KMS-11 (cell line): ENCODE measurements around the gene ACACA.

Source experiments
- H2AFZ ChIP-seq: fragments of 200-600 bp; sonication (generic); 2 replicates; pipeline ENCODE4 v1.6.1; 2016; ENCODE audit warnings: antibody characterized with exemption, mixed run types, low read depth
- H3K27ac ChIP-seq: fragments of 200-600 bp; sonication (generic); 2 replicates; pipeline ENCODE4 v1.6.1; 2016; ENCODE audit warnings: mild to moderate bottlenecking, mixed run types
- H3K27me3 ChIP-seq: fragments of 200-600 bp; sonication (generic); 2 replicates; pipeline ENCODE4 v1.6.1; 2017; ENCODE audit warnings: mild to moderate bottlenecking, low read depth, mixed run types, moderate library complexity; ENCODE audit not compliant: insufficient read depth
- H3K36me3 ChIP-seq: fragments of 200-600 bp; sonication (generic); 2 replicates; pipeline ENCODE4 v1.6.1; 2017; ENCODE audit warnings: mild to moderate bottlenecking, mixed run types; ENCODE audit not compliant: insufficient read depth
- H3K4me1 ChIP-seq: fragments of 200-600 bp; sonication (generic); 2 replicates; pipeline ENCODE4 v1.6.1; 2016; ENCODE audit warnings: mild to moderate bottlenecking, low read depth, mixed run types; ENCODE audit not compliant: poor library complexity, severe bottlenecking
- H3K4me2 ChIP-seq: fragments of 200-600 bp; sonication (generic); 2 replicates; pipeline ENCODE4 v1.7.0; 2016; ENCODE audit warnings: mild to moderate bottlenecking, mixed run types
- H3K4me3 ChIP-seq: fragments of 200-600 bp; sonication (generic); IDR thresholded peaks from 2 replicates; pipeline ENCODE4 v1.6.1; 2017; ENCODE audit warnings: low read depth, low read length, mixed read lengths; ENCODE audit not compliant: insufficient read depth
- H3K79me2 ChIP-seq: fragments of 200-600 bp; sonication (generic); 2 replicates; pipeline ENCODE4 v1.6.1; 2016; ENCODE audit warnings: low read depth, mixed run types; ENCODE audit not compliant: insufficient read depth
- H3K9ac ChIP-seq: fragments of 200-600 bp; sonication (generic); 2 replicates; pipeline ENCODE4 v1.6.1; 2016; ENCODE audit warnings: mild to moderate bottlenecking, mixed run types
- H4K20me1 ChIP-seq: fragments of 200-600 bp; sonication (generic); 2 replicates; pipeline ENCODE4 v1.6.1; 2016; ENCODE audit warnings: mild to moderate bottlenecking, mixed run types; ENCODE audit not compliant: insufficient read depth
- TF ChIP-seq, protein P1 (sequence below): fragments of 200-600 bp; sonication (generic); conservative IDR thresholded peaks from 2 replicates; pipeline ENCODE4 v1.6.1; 2017; ENCODE audit warnings: low read depth, mild to moderate bottlenecking, antibody characterized with exemption, low read length, moderate library complexity, mixed read lengths

Gene ACACA

DNA sequence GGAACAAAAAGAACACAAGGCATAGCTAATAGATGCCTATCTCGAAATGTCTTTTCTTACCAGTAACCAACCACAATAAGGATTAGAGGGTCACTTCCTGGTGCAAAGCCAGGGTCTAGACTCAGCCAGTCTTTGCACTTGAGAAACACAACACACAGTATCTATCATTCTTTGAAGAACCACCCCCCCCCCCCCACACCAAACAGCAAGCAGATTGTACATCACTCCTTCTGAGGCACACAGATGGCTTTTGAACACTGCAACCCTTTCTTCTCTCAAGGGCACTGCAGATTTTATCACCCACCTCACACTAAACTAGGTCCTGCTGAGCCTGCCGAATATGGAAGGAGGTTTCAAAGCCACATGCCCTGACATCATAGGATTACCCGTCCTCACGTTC lies 312.2 kb downstream of the ACACA start:
- no peak overlapping the region for H3K4me2 ChIP-seq
- no peaks in the 10 kb centered on the region for H4K20me1 ChIP-seq
- H3K36me3 ChIP-seq = peaks cover 4% of the 10 kb centered on the region; the same call in 1 of the 2 replicates
- H2AFZ ChIP-seq = no peak overlapping the region
- no peak overlapping the region for H3K9ac ChIP-seq
- H3K4me3 ChIP-seq = no peak overlapping the region
- H3K27ac ChIP-seq = no peak overlapping the region
- TF ChIP-seq, protein P1, sequence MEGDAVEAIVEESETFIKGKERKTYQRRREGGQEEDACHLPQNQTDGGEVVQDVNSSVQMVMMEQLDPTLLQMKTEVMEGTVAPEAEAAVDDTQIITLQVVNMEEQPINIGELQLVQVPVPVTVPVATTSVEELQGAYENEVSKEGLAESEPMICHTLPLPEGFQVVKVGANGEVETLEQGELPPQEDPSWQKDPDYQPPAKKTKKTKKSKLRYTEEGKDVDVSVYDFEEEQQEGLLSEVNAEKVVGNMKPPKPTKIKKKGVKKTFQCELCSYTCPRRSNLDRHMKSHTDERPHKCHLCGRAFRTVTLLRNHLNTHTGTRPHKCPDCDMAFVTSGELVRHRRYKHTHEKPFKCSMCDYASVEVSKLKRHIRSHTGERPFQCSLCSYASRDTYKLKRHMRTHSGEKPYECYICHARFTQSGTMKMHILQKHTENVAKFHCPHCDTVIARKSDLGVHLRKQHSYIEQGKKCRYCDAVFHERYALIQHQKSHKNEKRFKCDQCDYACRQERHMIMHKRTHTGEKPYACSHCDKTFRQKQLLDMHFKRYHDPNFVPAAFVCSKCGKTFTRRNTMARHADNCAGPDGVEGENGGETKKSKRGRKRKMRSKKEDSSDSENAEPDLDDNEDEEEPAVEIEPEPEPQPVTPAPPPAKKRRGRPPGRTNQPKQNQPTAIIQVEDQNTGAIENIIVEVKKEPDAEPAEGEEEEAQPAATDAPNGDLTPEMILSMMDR = no peak
- H3K79me2 ChIP-seq = no peaks in the 10 kb centered on the region
- H3K27me3 ChIP-seq = no peaks in the 10 kb centered on the region
- H3K4me1 ChIP-seq = no peaks in the 10 kb centered on the region

DNA sequence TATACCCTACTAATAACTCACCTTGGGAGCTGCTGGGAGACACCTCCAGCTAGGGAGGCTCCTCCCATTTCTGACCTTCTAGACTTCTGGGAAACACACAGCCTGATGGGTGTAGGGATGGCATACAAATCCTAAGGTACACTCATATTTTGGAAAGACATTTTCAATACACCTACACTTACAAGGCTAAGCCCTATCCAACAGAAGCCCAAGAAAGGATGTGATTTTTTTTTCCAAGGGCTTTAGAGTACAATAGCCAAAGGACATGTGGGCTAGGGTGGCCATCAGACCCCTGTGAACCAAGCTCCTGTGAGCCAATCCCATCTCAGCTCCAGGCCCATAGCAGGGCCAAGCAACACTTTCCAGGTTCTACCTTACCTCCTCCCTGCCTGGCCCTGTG lies 313.9 kb downstream of the ACACA start:
- Histone ChIP-seq H3K4me1 (no peaks in the 10 kb centered on the region), H3K27me3 (no peaks in the 10 kb centered on the region), H3K79me2 (no peaks in the 10 kb centered on the region), H3K4me2 (no peak overlapping the region), H2AFZ (no peak overlapping the region), H3K4me3 (no peak overlapping the region), H4K20me1 (no peaks in the 10 kb centered on the region), H3K9ac (no peak overlapping the region), H3K36me3 (peaks cover 4% of the 10 kb centered on the region; the same call in 1 of the 2 replicates), H3K27ac (no peak overlapping the region)
- TF ChIP-seq, protein P1 = no peak

DNA sequence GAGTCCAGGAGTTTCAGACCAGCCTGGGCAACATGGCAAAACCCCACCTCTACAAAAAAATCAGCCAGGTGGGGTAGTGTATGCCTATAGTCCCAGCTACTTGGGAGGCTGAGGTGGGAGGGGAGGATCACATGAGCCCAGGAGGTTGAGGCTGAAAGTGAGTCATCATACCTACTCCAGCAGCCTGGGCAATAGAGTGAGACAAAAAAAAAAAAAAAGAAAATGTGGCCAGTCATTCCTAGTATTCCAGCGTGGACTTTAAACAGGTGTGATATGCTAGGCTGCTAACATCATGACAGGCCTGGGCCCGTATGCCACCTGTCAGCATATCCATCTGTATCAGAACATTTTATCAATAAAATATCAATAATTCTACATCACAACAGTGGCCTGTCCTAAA lies 314.6 kb downstream of the ACACA start:
- H4K20me1 ChIP-seq = no peaks in the 10 kb centered on the region
- TF ChIP-seq, protein P1 = no peak
- H3K27me3 ChIP-seq = no peaks in the 10 kb centered on the region
- no peak overlapping the region for H3K4me2 ChIP-seq
- H3K9ac ChIP-seq = no peak overlapping the region
- no peaks in the 10 kb centered on the region for H3K4me1 ChIP-seq
- H3K79me2 ChIP-seq = no peaks in the 10 kb centered on the region
- no peak overlapping the region for H3K4me3 ChIP-seq
- H2AFZ ChIP-seq = no peak overlapping the region
- peaks cover 4% of the 10 kb centered on the region; the same call in 1 of the 2 replicates for H3K36me3 ChIP-seq
- no peak overlapping the region for H3K27ac ChIP-seq

- Histone ChIP-seq H3K79me2 (no peaks in the 10 kb centered on the region), H3K9ac (no peak overlapping the region), H3K4me3 (no peak overlapping the region), H4K20me1 (no peaks in the 10 kb centered on the region), H3K4me2 (no peak overlapping the region), H2AFZ (no peak overlapping the region), H3K4me1 (no peaks in the 10 kb centered on the region), H3K27ac (no peak overlapping the region), H3K36me3 (peaks cover under 1% of the 10 kb centered on the region; the same call in 1 of the 2 replicates), H3K27me3 (no peaks in the 10 kb centered on the region)
- TF ChIP-seq, protein P1 = no peak
Measured at GRCh38 chr17:37090941-37091340, 315.7 kb downstream of the ACACA start.

DNA sequence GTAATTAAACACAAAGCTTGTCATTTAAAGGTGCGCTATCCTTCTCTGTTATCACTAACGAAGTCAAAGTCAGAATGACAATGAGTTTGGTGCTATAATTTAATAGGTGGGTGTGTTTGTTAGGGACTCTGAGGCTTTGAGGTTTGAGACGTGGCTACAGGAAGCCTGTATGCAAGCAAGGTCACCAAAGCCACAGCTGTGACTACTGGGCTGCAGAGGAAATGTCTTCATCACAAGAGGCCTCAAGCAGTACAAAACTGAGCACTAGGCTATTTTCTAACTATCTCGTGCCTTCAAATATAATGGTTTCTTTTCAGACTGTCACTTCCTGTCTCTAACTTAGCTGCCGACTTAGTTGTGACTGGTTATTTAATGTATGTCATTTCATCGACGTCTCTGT lies 316.7 kb downstream of the ACACA start:
- no peaks in the 10 kb centered on the region; the same call in 1 of the 2 replicates for H3K36me3 ChIP-seq
- no peak overlapping the region for H3K9ac ChIP-seq
- TF ChIP-seq, protein P1 = no peak
- H3K4me1 ChIP-seq = no peaks in the 10 kb centered on the region
- no peaks in the 10 kb centered on the region for H4K20me1 ChIP-seq
- no peak overlapping the region for H3K27ac ChIP-seq
- no peak overlapping the region for H3K4me3 ChIP-seq
- no peaks in the 10 kb centered on the region for H3K27me3 ChIP-seq
- no peak overlapping the region for H3K4me2 ChIP-seq
- H3K79me2 ChIP-seq = no peaks in the 10 kb centered on the region
- no peak overlapping the region for H2AFZ ChIP-seq
